Measurements from ENCODE around the gene RHD.
"Not testable (repeated sequence)": the region's sequence is repeated elsewhere in the genome, so short reads cannot be mapped to it uniquely, and the experiment has no call there.

Gene RHD

DNA sequence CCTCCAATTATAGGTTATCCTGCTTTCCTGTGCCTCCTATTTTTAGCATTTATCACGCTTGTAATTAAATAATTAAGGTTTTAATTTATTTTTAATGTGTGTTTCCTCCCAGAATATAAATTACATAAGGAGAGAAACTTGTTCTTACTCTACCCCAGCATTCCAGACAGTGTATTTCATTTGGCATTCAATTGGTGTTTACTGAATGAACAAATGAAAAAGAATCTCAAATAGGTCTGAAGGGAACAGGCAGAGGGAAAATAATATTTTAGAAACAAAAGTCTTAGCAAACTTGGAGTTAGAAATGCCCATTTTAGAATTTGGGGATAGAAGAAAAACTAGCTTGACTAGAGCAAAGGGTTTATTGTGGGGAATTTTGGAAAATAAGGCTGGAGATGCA is 15.1 kb upstream of the RHD start:
- ATAC-seq = no peak

DNA sequence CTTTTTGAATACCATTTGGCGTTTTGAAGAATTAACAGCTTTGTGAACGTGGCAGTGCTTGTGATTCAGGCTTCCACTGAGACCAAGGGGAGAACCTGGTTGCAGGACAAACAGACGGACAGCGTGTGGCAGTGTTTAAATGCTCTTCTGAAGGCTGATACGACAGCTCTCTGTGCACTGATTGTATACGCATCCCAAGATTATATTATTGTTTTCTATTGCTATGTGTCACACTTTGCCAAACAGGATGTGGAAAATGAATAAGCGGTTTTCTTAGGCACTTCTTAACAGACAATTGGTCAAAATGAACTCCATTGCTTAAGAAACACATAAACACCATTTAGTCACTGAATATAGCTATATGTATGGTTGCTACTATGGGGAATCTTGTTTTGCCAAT is 12.5 kb upstream of the RHD start:
- peak; percentile 56 to 59 for ATAC-seq

DNA sequence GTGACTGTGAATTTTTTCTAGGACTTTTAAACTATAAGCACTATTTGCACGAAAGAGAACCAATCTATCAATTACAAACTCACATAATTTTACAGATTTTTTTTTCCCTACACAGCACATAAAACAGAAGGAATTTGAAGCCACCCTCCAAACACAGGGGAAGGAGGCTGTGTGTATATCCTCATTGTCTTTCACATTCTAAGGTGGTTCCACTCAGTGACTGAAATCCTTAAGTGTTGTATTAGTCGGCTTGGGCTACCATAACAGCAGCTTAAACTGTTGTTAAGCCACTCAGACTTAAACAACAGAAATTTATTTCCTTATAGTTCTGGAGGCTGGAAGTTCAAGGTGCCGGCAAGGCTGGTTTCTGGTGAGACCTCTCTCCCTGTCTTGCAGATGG is 12.0 kb upstream of the RHD start:
- ATAC-seq = not testable (repeated sequence)

DNA sequence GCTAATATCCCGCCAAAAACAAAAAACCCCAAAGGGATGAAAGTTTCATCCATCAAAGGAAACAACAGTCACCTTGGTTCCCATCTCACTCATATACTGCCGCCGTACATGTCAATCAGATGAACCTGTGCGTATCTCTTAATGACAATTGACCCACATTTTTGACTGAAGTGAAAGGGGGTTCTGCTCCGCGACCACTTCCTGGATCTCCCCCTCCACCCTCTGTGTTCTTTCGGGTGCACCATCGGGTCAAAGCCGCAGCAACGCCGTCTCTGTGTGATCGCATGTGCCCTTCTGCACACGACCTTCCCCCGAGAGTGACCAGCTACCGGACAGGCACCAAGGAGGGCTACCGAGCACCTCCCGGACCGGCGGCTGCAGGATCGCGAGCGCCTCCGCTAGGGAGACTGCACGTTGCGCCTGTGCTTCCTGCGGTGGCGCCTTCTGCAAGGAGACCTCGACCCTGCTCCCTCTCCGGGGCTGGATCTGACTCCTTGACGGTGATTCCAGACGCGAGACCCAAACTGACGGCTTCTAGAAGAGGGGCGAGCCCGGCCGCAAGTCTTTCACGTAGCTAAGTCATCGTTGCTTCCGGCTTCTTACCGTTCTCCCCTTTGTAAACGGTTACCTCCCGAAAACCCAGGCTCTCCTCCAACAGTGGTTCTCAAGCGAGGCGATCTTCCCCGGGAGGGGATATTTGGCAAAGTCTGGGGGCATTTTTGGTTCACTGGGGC is 5.6 kb upstream of the RHD start:
- ATAC-seq = peak; percentile 34 to 39

DNA sequence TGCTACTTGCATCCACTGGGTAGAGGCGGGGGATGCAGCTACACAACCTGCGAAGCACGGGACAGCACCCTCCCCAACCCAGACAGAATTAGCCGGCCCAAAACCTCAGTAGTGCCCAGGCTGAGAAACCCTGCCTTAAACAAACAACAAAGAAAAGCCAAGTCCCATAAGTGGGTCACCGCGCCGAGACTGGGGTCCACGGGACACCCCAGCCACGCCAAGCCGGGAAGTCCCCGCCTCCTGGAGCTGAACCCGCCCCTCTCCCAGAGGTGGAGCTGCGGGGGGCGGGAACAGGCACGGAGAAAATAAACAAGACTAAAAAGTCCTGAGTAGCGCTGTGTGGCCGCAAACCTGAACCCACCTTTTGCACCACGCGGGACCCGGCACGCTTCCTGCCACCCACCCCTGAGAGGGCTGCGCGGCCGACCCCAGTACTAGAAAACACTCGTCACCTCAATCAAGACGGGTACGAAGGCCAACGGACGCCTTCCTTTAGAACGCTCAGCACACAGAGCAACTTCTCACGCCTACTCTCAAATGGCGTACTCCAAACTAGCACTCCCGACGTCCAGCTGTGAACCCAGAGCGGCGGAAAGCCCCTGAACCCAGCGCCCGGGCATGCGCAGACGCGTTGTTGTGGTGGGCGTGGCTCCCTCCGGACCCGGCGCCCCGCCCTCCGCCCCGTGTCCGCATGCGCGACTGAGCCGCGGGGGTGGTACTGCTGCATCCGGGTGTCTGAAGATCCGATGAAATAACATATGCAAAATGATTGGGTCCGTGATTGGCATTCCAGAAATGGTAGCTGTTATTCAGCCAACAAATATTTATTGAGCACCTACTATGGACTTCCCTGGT is 4.8 kb upstream of the RHD start:
- ATAC-seq = peak; percentile 80 to 81

DNA sequence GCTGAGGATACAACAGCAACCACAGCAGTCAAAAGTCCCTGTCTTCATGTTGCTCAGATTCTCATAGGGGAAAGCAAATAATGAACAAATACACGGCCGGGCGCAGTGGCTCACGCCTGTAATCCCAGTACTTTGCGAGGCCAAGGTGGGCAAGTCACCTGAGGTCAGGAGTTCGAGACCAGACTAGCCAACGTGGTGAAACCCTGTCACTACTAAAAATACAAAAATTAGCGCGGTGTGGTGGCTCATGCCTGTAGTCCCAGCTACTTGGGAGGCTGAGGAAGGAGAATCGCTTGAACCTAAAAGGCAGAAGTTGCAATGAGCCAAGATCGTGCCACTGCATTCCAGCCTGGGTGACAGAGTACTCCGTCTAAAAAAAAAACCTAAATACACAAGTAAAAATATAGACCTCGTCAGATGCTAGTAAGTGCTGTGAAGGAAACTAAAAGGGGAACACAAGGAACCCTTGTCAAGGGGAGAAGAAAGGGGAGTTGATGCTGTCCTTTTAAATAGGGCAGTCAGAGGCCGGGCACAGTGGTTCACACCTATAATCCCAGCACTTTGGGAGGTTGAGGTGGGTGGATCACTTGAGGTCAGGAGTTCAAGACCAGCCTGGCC is 4.1 kb upstream of the RHD start:
- not testable (repeated sequence) for ATAC-seq

DNA sequence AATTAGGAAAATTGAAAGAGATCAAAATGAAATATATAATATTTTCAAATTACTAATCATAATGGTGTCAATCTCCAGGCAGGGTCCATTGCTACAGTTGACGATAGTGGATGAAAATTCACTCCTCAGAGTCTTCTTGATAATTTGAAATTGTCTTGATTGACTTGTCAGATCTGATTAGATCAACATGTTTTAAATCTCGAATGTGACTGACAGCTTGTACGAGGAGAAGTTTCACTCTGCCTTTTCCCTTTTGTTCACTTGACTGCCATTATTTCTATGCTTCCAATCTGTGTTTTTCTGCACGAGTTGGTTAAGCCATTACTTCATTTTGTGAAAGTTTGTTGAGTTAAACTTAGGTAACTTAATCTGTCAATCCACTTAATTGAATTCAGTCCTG is 3.3 kb downstream of the RHD start:
- ATAC-seq = not testable (repeated sequence)

DNA sequence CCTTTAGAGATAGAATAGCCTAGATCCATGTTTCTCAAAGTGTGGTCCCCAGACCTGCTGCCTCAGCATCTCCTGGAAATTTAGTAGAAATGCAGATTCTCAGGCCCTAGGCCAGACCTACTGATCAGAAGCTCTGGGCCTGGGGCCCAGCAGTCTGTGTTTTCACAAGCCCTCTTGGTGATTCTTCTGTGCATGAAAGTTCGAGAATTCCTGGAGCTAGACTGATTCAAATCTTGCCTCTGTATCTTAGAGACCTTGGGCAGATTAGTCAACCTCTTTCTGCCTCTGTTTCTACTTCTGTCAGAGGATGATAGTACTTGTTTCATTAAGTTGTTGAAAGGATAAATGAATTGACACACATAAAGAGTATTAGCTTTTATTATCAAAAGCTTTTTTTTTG is 5.0 kb downstream of the RHD start:
- not testable (repeated sequence) for ATAC-seq

DNA sequence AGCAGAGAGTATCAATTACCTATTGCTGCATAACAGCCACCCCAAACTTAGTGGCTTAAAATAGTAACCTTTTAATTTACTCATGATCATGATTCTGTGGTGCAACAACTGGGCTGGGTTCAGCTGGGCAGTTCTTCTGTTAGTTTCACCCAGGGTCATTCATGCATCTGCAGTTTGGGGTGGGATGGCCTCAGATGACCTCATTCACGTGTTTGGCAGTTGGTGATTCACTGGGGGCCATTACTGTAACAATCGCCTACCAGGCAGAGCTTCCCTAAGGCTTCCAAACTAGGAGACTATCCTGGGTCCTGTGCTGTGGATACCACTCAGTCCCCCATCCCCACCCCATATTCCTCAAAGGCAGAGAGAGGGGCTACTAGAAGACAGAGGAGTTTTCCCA is 6.0 kb downstream of the RHD start:
- ATAC-seq = not testable (repeated sequence)

DNA sequence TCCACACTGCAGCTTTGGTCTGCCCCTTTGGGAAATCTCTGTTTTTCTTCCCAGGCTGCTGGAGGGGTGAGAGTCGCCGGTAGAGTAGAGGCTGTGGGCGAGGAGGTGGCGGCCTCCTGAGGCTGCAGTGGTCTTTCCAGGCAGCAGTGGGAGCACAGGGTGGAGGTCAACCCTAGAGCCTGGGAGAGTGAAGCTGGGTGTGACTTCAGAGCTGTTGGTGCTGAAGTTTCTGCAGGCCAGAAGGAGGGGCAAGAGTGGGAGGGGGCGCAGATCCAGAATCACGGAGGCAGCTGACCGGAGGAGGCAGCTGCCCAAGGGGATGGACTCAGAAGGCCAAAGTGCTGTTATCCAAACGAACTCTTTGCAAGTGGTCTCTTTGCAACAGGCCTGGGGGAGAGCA is 6.5 kb downstream of the RHD start:
- ATAC-seq = not testable (repeated sequence)

DNA sequence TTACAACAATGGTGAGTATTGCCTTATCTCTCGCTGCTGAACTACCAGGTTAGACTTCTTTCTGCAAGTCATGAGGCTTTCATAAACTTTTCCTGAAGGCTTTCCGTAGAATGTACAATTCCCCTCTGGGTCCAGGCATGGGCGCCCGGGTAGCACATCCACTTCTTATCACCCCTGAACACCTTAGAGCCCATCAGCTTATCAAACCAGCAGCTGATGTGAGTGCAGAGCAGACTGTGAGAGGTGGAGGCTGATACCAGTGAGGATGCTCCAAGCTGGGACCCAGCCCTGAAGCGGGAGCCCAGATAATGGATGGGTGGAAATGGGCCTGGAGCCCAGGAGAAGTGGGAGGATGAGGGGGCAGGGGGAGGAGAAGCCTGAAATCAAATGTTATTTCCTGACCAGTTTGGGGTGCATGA is 7.4 kb downstream of the RHD start:
- not testable (repeated sequence) for ATAC-seq

DNA sequence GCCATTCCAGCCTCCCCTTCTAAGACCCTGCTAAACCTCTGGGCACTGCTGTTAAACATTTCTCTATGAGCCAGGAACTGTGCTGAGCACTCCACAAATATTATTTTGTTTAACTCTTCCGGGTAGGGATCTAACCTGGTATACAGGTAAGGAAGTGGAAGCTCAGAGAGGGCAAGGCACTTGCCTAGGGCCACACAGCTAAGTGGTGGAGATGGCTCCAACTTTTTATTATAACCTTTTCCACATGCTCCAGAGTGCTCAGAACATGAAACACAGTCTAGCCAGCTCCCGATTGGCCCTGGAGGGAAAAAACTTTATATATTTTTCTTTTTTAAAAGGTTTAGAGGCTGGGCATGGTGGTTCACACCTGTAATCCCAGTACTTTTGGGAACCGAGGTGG is 13.6 kb downstream of the RHD start:
- ATAC-seq = not testable (repeated sequence)

DNA sequence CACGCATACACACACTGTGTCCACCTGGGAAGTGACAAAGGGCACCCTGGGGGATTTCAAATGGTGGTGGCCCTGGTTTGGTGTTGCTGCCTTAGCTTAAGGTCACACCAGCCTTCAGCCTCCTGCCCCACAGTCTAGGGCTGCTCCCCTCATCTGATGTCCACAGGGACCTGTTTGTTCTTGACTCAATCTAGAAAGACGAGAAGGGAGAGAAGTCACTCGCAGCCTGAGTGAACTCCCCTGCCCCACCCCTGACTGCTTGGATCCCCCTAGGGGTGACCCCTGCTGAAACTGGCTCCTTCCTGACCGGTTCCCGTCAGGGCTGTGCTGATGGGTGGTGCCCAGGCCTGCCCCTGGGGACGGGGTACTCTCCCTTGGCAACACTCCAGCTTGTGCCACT is 14.9 kb downstream of the RHD start:
- ATAC-seq = peak in 1 of 2 donors; percentile 17

DNA sequence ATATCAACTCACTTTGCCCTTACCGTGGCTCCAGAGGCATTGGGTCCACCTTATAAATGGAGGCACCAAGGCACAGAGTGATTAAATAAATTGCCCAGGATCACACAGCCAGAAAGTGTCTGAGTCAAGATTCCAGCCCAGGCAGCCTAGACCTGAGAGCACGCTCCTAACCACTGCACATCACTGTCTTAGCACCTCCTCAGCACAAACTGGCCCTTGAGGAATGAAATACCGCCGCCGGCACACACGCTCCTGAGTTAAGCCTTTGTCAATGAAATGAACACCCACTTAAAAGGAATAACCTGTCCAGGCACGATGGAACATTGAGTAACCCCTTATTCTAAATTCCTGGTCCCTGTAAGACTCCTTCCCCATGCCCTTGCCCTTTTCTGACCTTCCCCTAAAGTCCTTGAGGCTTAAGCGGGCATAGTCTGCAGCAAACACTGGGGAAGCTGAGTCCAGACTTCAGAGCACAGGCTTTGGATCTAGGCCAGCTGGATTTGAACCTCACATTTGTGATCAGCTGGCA is 16.3 kb downstream of the RHD start:
- ATAC-seq = not testable (repeated sequence)

DNA sequence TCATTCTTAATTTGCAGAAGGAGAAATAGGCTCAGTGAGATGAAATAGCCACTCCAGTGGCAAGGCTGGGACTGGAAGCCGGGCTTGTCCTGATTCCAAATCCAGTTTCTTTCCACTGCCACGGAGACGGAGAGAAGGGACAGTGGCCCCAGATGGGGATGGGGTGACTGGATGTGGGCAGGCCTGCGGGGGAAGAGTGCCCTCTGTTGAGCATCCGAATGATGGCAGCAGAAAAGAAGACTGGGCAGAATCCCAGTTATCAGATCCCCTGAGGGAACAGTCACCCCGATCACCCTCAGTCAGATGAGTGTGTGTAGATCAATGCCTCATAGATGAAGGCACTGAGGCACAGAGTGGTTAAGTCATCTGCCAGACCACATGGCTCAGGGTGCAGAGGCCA is 17.7 kb downstream of the RHD start:
- peak in 1 of 2 donors; percentile 25 for ATAC-seq

DNA sequence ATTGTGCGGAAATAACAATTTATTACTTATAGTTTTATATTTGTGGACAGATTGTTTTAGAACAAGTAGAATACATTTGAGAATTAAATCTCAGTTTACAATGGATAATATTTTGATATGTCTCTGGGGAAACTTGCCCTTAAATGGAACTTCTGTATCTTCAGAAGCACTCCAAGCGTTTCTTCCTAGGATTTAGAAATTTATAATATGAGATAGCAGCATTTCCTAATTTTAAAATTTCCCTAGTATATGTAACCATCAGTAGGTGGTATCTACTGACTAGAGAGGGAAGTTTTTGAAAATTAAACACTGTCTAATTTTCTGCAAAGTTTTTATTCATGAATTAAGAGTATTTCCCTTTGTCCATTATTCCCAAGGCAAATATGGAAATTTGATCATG is 21.1 kb downstream of the RHD start:
- ATAC-seq = not testable (repeated sequence)

DNA sequence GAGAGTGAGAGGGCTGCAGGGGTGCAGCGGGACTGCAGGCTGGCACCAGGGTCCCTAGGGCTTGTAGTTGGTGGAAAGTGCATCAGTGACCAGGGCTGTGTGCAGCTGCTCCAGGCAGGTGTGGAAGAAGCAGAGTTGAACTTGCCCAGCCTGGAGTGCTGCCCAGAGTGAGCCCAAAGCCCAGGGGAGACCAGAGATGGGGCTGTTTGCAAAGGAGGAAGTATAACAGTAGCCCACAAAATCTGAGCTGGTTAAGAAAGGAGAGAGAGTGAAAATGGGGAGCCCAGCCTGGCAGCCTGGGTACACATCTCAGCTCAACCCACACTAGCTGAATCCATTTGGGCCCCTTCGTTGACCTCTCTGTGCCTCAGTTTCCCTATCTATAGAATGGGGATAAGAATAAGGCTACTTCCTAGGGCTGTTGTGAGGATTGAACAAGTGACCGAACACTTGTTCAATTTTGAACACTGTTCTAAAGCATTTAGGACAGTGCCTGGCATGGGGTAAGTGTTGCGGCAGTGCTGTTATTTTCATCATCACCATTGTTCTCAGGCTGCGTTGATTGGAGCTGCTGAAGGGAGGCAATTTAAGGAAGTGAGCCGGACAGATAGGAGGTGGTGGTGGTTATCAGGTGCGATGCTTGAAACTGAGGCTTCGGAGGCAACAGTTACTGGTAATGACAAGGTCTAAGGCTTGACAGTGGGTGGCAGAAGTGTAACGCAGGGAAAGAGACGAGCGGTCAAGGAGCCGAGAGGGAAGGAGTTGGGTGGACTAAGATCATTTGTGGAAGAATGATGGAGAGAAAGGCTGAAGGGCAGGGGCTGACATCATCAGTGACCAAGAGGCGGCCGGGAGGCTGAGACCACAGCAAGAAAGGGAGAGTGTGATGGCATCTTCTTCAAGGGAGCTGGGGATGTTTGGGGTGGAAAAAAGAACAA is 22.8 kb downstream of the RHD start:
- not testable (repeated sequence) for ATAC-seq

DNA sequence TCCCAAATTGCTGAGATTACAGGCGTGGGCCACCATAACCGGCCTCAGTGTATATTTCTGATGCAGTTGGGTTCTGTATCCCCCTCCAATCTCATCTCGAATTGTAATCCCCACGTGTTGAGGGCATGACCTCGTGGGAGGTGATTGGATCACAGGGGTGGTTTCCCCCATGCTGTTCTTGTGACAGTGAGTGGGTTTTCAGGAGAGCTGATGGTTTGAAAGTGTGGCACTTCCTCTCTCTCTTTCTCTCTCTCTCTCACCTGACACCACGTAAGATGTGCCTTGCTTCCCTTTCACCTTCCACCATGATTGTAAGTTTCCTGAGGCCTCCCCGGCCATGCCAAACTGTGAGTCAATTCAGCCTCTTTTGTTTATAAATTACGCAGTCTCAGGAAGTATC is 24.2 kb downstream of the RHD start:
- not testable (repeated sequence) for ATAC-seq

DNA sequence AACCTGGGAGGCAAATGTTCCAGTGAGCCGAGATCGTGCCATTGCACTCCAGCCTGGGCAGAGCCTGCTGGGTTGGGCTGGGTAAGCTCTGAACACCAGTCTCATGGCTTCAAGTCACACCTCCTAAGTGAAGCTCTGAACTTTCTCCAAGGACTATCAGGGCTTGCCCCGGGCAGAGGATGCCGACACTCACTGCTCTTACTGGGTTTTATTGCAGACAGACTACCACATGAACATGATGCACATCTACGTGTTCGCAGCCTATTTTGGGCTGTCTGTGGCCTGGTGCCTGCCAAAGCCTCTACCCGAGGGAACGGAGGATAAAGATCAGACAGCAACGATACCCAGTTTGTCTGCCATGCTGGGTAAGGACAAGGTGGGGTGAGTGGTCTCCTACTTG is 28.4 kb downstream of the RHD start:
- ATAC-seq = not testable (repeated sequence)

DNA sequence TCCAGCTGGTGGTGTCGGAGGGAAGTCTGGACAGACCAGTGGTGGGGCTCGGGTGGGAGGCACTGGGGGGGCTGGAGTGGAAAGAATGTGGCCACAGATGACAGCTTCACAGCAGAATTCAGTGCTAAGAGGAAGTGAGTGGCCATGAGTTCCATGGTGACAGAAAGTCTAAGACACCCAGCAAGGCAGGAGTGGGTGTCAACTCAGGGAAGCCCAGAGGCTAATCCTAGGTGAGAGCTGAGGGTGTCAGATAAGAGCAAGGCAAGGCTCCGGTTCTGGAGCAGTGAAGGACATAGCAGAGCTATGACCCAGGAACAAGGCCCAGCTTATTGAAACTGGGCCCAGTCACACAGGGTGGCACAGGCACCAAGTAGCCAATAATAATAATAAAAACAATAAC is 30.0 kb downstream of the RHD start:
- not testable (repeated sequence) for ATAC-seq

DNA sequence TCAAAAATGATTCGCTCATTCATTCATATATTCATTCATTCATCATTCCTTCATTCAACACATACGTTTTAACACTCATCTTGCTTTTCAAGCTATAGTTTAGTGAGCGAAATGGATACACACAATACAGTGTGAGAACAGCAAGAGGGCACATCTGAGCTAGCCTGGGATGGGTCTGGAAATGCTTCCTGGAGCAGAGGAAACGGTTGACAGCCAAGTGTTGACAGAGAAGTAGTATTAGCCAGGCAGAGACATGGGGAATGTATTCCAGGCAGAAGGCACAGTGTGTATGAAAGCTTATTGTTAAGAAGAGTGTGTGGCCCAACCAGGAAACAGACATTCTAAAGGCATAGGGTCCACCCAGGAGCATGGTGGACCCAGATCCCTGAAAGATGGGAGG is 32.6 kb downstream of the RHD start:
- not testable (repeated sequence) for ATAC-seq

DNA sequence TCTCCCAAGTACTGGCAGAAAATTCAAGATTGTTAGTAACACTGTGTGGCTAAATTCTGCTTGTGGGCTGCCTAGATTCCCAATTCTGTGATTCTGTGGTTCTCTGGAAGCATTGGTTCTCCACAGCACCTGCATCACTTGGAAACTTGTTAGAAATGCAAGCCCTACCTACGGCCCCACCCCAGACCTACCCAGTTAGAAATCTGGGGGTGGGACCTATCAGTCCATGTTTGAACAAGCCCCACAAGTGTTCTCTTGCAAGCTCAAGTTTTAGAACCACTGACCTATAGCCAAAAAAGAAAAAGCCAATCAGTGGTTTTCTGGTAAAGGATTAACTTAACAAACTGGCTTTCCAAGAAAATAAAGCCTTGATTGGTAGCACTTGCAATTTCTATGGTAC is 35.9 kb downstream of the RHD start:
- ATAC-seq = not testable (repeated sequence)
